ENCODE data around the gene NIT1. TPM values are rescaled to one million over a fixed set of nuclear protein-coding genes. Genes with fewer than 3 reads are reported as not detected.

The NIT1 gene
- total and polyA plus RNA-seq, 10 of the 15 experiments (the other 5 are each of a cell fraction or from before 2014, with no cell fraction given), result 19.2 to 54.4 (median 28.3) TPM

- no peak for TF ChIP-seq ZNF217 (IDR thresholded peaks at IDR 0.05)
- TF ChIP-seq ZBED1 (IDR thresholded peaks at IDR 0.05; ENCODE audit: borderline replicate concordance), result no peak
- TF ChIP-seq, protein P1, sequence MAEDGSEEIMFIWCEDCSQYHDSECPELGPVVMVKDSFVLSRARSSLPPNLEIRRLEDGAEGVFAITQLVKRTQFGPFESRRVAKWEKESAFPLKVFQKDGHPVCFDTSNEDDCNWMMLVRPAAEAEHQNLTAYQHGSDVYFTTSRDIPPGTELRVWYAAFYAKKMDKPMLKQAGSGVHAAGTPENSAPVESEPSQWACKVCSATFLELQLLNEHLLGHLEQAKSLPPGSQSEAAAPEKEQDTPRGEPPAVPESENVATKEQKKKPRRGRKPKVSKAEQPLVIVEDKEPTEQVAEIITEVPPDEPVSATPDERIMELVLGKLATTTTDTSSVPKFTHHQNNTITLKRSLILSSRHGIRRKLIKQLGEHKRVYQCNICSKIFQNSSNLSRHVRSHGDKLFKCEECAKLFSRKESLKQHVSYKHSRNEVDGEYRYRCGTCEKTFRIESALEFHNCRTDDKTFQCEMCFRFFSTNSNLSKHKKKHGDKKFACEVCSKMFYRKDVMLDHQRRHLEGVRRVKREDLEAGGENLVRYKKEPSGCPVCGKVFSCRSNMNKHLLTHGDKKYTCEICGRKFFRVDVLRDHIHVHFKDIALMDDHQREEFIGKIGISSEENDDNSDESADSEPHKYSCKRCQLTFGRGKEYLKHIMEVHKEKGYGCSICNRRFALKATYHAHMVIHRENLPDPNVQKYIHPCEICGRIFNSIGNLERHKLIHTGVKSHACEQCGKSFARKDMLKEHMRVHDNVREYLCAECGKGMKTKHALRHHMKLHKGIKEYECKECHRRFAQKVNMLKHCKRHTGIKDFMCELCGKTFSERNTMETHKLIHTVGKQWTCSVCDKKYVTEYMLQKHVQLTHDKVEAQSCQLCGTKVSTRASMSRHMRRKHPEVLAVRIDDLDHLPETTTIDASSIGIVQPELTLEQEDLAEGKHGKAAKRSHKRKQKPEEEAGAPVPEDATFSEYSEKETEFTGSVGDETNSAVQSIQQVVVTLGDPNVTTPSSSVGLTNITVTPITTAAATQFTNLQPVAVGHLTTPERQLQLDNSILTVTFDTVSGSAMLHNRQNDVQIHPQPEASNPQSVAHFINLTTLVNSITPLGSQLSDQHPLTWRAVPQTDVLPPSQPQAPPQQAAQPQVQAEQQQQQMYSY (CRISPR knock-in tag; IDR thresholded peaks at IDR 0.05), result no peak
- TF ChIP-seq NR2F1 (conservative IDR thresholded peaks at IDR 0.05), result peak; percentile 40
- TF ChIP-seq, protein P2, sequence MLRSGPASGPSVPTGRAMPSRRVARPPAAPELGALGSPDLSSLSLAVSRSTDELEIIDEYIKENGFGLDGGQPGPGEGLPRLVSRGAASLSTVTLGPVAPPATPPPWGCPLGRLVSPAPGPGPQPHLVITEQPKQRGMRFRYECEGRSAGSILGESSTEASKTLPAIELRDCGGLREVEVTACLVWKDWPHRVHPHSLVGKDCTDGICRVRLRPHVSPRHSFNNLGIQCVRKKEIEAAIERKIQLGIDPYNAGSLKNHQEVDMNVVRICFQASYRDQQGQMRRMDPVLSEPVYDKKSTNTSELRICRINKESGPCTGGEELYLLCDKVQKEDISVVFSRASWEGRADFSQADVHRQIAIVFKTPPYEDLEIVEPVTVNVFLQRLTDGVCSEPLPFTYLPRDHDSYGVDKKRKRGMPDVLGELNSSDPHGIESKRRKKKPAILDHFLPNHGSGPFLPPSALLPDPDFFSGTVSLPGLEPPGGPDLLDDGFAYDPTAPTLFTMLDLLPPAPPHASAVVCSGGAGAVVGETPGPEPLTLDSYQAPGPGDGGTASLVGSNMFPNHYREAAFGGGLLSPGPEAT (IDR thresholded peaks at IDR 0.05; ENCODE audit: low read depth), result no peak; the same call in 1 of the 2 replicates
- TF ChIP-seq KDM1A (IDR thresholded peaks at IDR 0.05; ENCODE audit: borderline replicate concordance), result no peak
- peak; percentile 48 for TF ChIP-seq SP1 (IDR thresholded peaks at IDR 0.05; ENCODE audit: low read depth, low read length)
- TF ChIP-seq ASH2L (IDR thresholded peaks at IDR 0.05; ENCODE audit: borderline replicate concordance, low read depth), result no peak
- peak; percentile 82 for TF ChIP-seq POLR2A (IDR thresholded peaks at IDR 0.05; ENCODE audit: low read depth, low read length)
- no peak for TF ChIP-seq MTA2 (IDR thresholded peaks at IDR 0.05; ENCODE audit: low read depth)
- TF ChIP-seq, protein P3, sequence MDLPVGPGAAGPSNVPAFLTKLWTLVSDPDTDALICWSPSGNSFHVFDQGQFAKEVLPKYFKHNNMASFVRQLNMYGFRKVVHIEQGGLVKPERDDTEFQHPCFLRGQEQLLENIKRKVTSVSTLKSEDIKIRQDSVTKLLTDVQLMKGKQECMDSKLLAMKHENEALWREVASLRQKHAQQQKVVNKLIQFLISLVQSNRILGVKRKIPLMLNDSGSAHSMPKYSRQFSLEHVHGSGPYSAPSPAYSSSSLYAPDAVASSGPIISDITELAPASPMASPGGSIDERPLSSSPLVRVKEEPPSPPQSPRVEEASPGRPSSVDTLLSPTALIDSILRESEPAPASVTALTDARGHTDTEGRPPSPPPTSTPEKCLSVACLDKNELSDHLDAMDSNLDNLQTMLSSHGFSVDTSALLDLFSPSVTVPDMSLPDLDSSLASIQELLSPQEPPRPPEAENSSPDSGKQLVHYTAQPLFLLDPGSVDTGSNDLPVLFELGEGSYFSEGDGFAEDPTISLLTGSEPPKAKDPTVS (IDR thresholded peaks at IDR 0.05; ENCODE audit: low read depth, low read length), result no peak
- no peak for TF ChIP-seq TBL1XR1 (IDR thresholded peaks at IDR 0.05; ENCODE audit: low read depth, low read length)
- peak; percentile 66 for TF ChIP-seq SIX5 (IDR thresholded peaks at IDR 0.05; ENCODE audit: low read depth, low read length, severe bottlenecking)
- TF ChIP-seq ZNF622 (IDR thresholded peaks at IDR 0.05), result no peak
- TF ChIP-seq MTA3 (IDR thresholded peaks at IDR 0.05; ENCODE audit: borderline replicate concordance, low read length), result 0 out of 2 replicates have a peak, but pooled peaks have one; percentile 34
- peak; percentile 49 for TF ChIP-seq NR2C1 (IDR thresholded peaks at IDR 0.05)
- no peak for TF ChIP-seq STAT3 (IDR thresholded peaks at IDR 0.05; ENCODE audit: low read depth, low read length)
- no peak for TF ChIP-seq SMAD1 (IDR thresholded peaks at IDR 0.05; ENCODE audit: low read depth, partially characterized antibody)
- TF ChIP-seq SMAD5 (IDR thresholded peaks at IDR 0.05; ENCODE audit: low read depth), result no peak
- TF ChIP-seq, protein P4, sequence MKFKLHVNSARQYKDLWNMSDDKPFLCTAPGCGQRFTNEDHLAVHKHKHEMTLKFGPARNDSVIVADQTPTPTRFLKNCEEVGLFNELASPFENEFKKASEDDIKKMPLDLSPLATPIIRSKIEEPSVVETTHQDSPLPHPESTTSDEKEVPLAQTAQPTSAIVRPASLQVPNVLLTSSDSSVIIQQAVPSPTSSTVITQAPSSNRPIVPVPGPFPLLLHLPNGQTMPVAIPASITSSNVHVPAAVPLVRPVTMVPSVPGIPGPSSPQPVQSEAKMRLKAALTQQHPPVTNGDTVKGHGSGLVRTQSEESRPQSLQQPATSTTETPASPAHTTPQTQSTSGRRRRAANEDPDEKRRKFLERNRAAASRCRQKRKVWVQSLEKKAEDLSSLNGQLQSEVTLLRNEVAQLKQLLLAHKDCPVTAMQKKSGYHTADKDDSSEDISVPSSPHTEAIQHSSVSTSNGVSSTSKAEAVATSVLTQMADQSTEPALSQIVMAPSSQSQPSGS (IDR thresholded peaks at IDR 0.05; ENCODE audit: low read length), result no peak
- TF ChIP-seq FOS (IDR thresholded peaks at IDR 0.05; ENCODE audit: borderline replicate concordance, extremely low read depth, insufficient read length), result no peak
Measured at GRCh38 chr1:161159087-161159912, 41.4 kb downstream of the NIT1 start, which contains the start of gene USP21 (continued).

All from GM12878 (cell line).